ENCODE results near the gene SLC16A2. TPM values are rescaled to one million over a fixed set of nuclear protein-coding genes. Genes with fewer than 3 reads are reported as not detected.
"Not testable (repeated sequence)": the region's sequence is repeated elsewhere in the genome, so short reads cannot be mapped to it uniquely, and the experiment has no call there.

The SLC16A2 gene
- total RNA-seq, 1 donor from 2014 or later: 14.8 TPM

DNA sequence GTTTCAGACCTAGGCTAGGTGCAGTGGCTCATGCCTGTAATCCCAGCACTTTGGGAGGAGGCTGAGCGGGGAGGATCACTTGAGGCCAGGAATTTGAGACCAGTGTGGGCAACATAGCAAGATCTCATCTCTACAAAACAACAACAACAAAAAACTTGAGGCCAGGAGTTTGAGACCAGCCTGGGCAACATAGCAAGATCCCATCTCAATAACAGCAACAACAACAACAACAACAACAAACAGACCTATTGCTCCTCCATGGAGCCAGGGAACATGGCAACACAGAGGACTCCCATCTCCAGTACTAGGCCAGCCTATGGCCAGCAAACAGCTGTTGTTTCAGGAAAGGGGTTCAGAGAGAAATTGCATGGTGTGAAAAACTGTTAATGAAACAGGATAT, 43.4 kb downstream of the SLC16A2 start:
- no peak overlapping the region for H3K27ac Mint-ChIP-seq
- TF ChIP-seq, protein P1, sequence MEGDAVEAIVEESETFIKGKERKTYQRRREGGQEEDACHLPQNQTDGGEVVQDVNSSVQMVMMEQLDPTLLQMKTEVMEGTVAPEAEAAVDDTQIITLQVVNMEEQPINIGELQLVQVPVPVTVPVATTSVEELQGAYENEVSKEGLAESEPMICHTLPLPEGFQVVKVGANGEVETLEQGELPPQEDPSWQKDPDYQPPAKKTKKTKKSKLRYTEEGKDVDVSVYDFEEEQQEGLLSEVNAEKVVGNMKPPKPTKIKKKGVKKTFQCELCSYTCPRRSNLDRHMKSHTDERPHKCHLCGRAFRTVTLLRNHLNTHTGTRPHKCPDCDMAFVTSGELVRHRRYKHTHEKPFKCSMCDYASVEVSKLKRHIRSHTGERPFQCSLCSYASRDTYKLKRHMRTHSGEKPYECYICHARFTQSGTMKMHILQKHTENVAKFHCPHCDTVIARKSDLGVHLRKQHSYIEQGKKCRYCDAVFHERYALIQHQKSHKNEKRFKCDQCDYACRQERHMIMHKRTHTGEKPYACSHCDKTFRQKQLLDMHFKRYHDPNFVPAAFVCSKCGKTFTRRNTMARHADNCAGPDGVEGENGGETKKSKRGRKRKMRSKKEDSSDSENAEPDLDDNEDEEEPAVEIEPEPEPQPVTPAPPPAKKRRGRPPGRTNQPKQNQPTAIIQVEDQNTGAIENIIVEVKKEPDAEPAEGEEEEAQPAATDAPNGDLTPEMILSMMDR (IDR thresholded peaks at IDR 0.05; ENCODE audit: unreplicated experiment): no peak
- H3K9me3 Mint-ChIP-seq: peaks cover 27% of the 10 kb centered on the region
- H3K36me3 Mint-ChIP-seq: no peaks in the 10 kb centered on the region
- H3K27me3 Mint-ChIP-seq (ENCODE audit: low read depth): no peaks in the 10 kb centered on the region
- H3K4me1 Mint-ChIP-seq: no peaks in the 10 kb centered on the region
- H3K4me3 Mint-ChIP-seq: no peak overlapping the region
- no peak for DNase-seq (ENCODE audit: low spot score in 2 of 2, unreplicated experiment in 2 of 2)

GRCh38 chrX:74465424-74465823, 44.1 kb downstream of the SLC16A2 start:
- peaks cover 31% of the 10 kb centered on the region for H3K9me3 Mint-ChIP-seq
- no peak for DNase-seq (ENCODE audit: low spot score in 2 of 2, unreplicated experiment in 2 of 2)
- TF ChIP-seq, protein P1 (IDR thresholded peaks at IDR 0.05; ENCODE audit: unreplicated experiment): no peak
- no peaks in the 10 kb centered on the region for H3K36me3 Mint-ChIP-seq
- no peaks in the 10 kb centered on the region for H3K27me3 Mint-ChIP-seq (ENCODE audit: low read depth)
- no peak overlapping the region for H3K27ac Mint-ChIP-seq
- H3K4me3 Mint-ChIP-seq: no peak overlapping the region
- no peaks in the 10 kb centered on the region for H3K4me1 Mint-ChIP-seq

- H3K9me3 Mint-ChIP-seq: peaks cover 38% of the 10 kb centered on the region
- H3K4me1 Mint-ChIP-seq: no peaks in the 10 kb centered on the region
- no peak overlapping the region for H3K4me3 Mint-ChIP-seq
- H3K36me3 Mint-ChIP-seq: no peaks in the 10 kb centered on the region
- H3K27me3 Mint-ChIP-seq (ENCODE audit: low read depth): no peaks in the 10 kb centered on the region
- TF ChIP-seq, protein P1 (IDR thresholded peaks at IDR 0.05; ENCODE audit: unreplicated experiment): no peak
- no peak overlapping the region for H3K27ac Mint-ChIP-seq
- DNase-seq (ENCODE audit: low spot score in 2 of 2, unreplicated experiment in 2 of 2): no peak
These were observed 46.4 kb downstream of the SLC16A2 start for GRCh38 chrX:74467656-74468055.

DNA sequence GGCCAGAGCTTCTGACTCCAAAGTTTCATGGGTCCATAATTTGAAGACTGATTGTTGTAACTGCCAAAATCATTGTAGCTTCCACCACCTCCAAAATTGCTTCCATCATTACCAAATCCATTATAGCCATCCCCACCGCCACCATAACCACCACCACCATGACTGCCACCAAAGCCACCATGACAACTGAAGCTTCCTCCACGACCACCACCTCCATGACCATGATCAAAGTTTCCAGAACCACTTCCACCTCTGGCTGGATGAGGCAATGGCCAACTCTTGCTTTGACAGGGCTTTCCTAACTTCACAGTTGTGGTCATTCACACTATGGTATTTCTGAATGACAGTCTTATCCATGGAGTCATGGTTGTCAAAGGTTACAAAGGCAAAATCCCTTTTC, 51.8 kb downstream of the SLC16A2 start:
- H3K9me3 Mint-ChIP-seq: peaks cover 45% of the 10 kb centered on the region
- DNase-seq (ENCODE audit: low spot score in 2 of 2, unreplicated experiment in 2 of 2); H3K4me1 Mint-ChIP-seq; H3K36me3 Mint-ChIP-seq; H3K27ac Mint-ChIP-seq; H3K4me3 Mint-ChIP-seq; H3K27me3 Mint-ChIP-seq (ENCODE audit: low read depth): not testable (repeated sequence)

DNA sequence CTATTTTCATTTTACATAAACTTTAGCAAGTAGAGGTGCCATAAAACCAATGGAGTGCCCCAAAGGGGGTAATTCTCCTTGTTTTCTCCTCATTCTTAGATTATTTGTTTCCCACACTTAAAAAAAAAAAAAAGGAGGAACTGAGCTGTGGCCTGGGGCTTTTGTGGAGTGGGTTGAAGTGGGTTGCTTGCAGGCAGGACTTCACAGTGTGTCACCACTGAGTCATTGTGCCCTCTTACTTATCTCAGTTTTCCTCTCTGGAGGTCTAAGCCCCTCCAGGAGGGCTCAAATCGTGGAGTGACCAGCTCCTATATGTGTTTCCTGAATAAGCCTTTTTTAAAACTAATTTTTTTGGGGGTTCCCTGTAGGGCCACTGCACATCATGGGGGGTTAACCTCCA, 69.0 kb downstream of the SLC16A2 start:
- peaks cover 9% of the 10 kb centered on the region for H3K9me3 Mint-ChIP-seq
- H3K4me1 Mint-ChIP-seq: no peaks in the 10 kb centered on the region
- H3K36me3 Mint-ChIP-seq: no peaks in the 10 kb centered on the region
- no peaks in the 10 kb centered on the region for H3K27me3 Mint-ChIP-seq (ENCODE audit: low read depth)
- no peak for DNase-seq (ENCODE audit: low spot score in 2 of 2, unreplicated experiment in 2 of 2)
- TF ChIP-seq, protein P1 (IDR thresholded peaks at IDR 0.05; ENCODE audit: unreplicated experiment): no peak
- no peak overlapping the region for H3K27ac Mint-ChIP-seq
- H3K4me3 Mint-ChIP-seq: no peak overlapping the region

DNA sequence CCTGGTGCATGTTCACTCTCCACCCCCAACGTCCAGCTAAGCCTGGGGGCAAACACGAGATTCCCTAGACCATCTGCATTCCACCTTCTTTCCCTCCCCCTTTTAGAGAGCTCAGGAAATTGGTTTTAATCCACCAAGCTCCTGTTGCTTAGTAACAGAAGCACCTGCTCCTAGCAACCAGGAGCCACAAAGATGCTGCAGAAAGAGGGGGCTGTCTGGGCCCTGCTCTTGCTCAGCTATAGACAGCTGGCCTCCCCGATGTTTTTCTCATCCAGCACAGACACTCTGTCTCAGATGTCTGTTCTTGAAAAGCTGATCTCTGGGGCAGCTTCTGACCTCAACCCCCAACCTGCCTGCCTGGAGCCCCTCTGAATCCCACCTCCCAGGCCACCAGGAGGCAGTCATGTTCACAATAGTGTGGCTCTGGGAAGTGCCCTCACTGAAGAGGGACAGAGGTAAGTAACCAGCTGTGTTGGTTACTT, 71.5 kb downstream of the SLC16A2 start:
- H3K4me1 Mint-ChIP-seq: no peaks in the 10 kb centered on the region
- H3K27me3 Mint-ChIP-seq (ENCODE audit: low read depth): no peaks in the 10 kb centered on the region
- no peak overlapping the region for H3K27ac Mint-ChIP-seq
- no peaks in the 10 kb centered on the region for H3K9me3 Mint-ChIP-seq
- H3K36me3 Mint-ChIP-seq: no peaks in the 10 kb centered on the region
- TF ChIP-seq, protein P1 (IDR thresholded peaks at IDR 0.05; ENCODE audit: unreplicated experiment): no peak
- no peak for DNase-seq (ENCODE audit: low spot score in 2 of 2, unreplicated experiment in 2 of 2)
- no peak overlapping the region for H3K4me3 Mint-ChIP-seq

Data from mesothelial cell of epicardium (in vitro differentiated cells).